NCI-H748 (cell line): ENCODE measurements around the gene NMNAT3.

ENCODE experiments used
- DNase-seq: peaks from one replicate; lab custom pipeline; 2025; ENCODE audit not compliant: unreplicated experiment; lab: John Stamatoyannopoulos, UW

NMNAT3 gene

GRCh38 chr3:139548801-139549200, 129.0 kb downstream of the NMNAT3 start:
- DNase-seq: no peak

DNA sequence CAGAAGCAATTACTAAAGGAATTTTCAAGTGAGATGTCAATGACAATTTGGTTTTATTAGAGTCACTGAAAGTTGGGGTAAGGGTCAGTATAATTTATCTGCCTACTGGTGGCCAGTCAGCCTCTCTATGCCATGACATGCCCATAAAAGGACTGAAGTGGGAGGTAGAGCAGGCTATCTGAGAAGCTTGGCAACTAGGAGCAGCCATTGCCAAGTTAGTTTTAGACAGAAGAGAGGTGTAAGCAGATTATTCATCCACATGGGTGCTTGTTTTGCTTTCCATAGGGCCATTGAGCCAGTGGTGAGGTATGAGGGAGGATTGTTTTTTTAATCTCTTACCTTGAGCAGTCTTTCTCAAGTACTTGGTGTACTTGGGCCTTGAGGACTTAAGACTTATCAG, 130.1 kb downstream of the NMNAT3 start:
- DNase-seq: no peak

DNA sequence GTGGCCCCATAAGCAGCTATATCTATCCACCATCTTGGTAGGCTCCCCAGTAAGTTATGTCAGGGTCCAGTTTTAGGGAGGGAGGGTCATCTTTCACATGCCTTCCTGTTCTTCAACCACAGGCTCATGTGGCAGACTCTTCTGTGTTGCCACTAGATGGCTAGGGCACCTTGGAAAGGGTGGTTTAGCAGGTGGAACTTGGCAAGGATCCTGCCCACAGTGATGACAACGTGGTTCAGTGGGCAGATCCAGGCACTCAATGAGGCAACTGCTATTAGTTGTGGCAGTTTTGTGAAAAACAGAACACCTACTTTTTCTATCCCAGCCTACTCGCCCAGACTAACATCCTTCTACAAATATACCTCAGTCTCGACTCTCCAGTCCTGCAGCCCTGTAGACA, 131.0 kb downstream of the NMNAT3 start:
- no peak for DNase-seq

DNA sequence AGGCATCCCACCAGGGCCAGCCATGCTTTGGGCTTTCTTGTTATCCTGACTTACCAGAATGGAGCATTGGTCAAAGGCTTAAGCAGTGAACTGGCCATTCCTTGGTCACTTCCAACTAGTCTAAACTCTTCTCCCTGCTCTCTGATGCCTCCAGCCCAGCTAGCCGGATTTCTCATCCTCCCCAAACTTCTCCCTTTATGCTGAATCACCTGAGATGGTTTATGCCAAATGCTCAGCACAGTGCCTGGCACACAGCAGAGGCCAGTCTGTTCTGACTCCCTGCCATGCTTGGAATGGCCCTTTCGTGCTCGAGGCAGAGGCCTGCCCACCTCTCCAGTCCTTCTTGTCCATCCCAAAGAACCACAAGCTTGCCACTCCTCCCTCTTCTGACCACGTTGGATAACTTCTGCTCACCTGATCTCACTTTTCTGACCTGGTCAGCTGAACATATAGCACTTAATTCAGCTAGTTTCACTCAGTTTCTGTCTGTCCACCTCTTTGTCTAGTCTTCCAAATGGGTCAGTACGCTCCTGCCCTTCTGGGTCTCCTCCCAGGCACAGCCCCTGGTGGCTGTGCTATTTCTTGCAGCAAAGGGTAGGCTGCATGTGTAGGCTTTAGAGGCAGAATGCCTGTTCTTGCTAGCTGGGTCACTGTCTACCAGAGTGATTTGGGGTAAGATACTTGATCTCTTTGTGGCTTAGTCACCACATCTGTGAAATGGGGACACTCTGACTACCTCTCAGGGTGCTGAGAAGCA, 136.1 kb downstream of the NMNAT3 start:
- no peak for DNase-seq

GRCh38 chr3:139540651-139541531, 136.9 kb downstream of the NMNAT3 start:
- DNase-seq: no peak

GRCh38 chr3:139538733-139539132, 139.0 kb downstream of the NMNAT3 start:
- DNase-seq: peak; percentile 15

DNA sequence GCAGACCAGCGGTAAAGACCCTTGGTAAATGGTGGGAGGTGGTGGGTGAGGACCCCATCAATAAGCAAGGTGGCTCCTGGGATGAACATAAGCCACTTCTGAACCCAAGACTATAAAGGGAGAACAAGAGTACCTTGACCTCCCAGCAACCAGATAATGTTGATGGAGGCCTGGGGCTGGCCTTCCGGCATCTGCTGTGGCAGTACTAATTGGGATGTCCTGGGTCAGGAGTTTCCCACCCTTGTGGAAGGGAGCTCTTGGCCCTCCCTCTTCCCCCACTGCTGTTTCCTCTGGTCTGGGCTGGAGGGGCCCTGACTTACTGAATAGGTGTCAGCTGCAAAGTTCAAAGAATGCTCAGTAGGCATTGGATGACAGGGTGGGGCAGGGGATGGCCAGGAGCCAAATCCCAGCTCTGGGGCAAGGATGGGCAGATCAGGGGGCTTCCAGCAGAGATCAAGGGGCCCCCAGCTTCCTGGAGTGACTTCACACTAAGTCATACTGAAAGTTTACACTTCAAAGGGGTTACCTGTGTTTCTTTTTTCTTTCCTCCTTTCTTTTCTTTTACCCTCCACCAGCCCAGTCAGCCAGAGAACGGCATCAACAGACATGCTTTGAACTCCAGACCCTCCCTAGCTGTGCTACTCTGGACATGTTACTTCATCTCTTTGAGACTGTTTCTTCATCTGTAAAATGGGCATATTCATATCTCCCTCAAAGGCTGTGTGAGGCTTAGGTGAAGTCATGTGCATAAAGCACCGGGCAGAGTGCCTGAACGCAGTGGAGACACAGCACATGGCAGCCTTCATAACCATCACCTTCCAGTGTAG, 139.8 kb downstream of the NMNAT3 start:
- no peak for DNase-seq

- DNase-seq: peak; percentile 3
Observed at GRCh38 chr3:139537361-139537760, 140.4 kb downstream of the NMNAT3 start.

DNA sequence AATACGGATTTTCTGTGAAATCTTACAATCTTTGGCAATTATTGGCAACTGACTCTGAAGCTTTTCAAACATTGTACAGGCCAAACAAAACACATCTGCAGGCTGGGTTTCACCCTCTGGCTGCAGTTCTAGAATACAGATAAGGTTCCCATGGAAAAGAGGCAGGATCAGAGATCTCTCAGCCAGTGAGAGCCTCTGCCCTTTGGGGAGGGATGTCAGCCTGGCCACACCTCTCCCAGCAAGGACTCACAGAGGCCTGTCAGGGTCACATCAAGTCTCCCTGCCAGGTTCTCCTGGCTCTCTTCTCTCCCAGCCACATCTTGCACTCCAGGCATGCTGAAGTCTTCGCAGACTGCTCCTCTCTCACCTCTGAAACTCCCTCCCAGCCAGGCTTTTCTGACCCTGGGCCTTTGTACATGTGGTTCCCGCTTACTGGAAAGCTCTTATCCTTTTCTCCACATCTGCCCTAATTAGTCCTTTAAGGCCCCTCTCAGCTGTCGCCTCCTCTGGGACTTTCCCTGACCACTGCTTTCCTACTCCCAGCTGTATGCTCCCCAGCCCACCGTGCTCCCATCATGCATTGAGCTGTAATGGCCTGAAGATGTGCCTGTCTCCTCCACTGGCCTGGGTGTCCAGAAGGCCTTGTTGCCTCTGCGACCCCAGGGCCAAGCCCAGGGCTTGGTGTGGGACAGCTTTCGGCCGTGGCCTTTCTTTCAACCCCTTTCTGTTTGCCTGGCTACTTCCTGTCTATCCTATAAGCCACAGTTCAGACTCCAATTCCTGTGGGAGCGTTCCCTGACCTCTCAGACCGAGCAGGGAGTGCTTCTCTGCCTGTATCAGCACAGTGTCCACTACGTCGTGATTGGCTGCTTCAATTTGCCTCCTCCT, 142.5 kb downstream of the NMNAT3 start:
- DNase-seq: no peak

- DNase-seq: peak; percentile 72
Observed at GRCh38 chr3:139534455-139534812, 143.3 kb downstream of the NMNAT3 start.

- DNase-seq: peak; percentile 32
Observed at GRCh38 chr3:139533781-139534454, 143.9 kb downstream of the NMNAT3 start.

- DNase-seq: no peak
Observed at GRCh38 chr3:139532976-139533375, 144.8 kb downstream of the NMNAT3 start.

DNA sequence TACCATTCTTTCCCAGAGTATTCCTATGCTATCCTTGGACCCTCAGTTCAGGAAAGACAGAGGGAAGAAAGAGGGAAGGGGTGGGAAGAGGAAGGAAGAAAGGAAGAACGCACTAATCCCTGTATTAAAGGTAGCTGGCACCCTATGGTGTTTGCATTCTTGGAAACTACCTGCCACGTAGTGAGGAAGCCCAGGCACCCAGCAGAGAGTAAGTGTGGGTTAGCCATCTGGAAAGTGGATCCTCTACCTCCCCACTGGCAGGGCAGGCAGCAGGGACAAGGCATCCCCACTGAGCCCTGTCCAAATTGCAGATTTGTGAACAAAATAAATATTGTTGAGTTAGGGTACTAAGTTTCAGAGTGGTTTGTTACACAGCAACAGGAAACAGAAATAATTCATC, 147.1 kb downstream of the NMNAT3 start:
- no peak for DNase-seq

DNA sequence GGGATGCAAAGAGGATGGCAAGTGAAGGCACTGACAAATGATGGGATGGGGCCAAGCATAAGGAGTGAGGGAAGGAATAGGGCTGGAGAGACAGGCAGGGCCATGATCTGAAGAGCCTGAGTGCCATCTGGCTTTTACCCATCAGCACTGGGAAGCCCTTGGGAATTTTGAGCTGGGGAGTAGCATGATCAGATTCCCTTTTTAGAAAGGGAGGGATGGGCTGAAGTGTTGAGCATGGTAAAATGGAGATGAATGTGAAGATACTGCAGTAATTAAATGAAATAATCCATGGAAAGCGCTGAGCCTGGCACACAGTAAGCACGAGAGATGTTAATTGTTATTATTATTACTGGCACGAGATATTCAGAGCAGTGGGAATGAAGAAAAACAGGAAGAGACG, 148.1 kb downstream of the NMNAT3 start:
- no peak for DNase-seq

DNA sequence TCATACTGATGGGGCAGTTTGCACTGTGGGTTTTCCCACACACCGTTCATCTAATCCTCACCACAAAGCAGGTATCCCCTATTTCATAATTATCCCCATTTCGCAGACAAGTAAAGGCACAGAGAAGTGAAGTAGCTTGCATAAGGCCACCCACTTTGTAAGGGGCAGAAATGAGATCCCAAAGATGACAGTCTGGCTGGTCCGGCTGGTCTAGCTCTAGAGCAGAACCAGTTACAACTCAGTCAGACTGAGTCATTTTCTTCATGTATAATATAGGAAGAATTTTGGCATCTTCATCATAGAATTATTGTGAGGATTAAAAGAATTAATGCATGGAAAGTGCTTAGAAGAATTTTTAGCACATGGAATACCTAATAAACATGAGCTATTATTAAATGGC, 148.8 kb downstream of the NMNAT3 start:
- no peak for DNase-seq

- DNase-seq: no peak
Observed at GRCh38 chr3:139528281-139528680, 149.5 kb downstream of the NMNAT3 start.

DNA sequence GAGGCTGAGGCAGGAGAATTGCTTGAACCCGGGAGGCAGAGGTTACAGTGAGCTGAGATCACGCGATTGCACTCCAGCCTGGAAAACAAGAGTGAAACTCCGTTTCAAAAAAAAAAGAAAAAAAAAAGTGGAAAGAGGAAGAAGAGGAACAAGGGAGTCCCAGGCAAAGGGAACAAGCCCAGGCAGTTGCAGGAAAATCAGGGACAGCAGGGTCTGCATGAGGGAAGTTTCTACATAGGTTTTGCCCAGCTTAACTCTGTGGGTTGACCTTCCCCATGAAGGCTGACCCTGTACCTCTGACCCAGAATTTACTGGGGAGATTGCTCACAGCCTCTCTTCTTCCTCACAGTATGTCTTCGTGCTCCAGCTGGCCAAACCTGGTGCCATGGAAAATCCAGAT, 150.5 kb downstream of the NMNAT3 start:
- no peak for DNase-seq

- no peak for DNase-seq
Observed at GRCh38 chr3:139526146-139526545, 151.6 kb downstream of the NMNAT3 start.

DNA sequence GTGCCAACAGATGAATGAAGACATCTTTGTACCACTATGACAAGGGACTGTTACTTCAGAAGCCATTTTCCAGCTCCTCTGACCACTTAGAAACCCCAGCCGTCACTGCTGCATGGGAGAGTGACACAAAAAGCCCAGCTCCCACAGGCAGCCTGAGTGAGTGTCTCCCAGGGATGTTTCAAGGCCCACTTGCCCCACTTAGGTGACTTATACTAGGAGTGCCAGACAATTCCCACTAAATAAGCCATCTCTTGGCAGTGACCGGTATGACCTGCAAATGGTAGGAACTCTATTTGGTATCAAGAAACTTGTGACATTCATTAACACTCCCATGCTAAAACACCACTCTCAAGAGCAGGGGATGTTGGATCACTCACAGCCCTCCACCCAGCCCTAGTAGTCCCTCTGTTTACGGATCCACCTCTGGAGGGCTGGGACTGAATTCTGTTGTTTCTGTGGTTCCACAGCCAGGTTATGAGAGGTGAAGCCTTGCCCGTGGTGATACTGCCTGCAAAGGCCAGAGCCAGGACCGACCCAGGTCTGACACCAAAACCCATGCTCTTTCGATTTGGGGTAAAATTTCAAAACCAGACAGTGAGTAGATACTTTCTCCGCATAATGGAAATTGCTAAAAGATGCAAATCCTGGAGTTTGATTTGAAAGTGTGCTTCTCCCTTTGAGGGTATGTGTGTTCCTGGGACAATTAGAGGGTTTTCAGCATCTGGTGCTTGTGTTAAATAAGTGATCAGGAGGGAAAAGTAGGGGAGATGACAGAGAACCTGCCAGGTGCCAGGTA, 152.7 kb downstream of the NMNAT3 start:
- no peak for DNase-seq
